ENCODE measurements around the gene GRIN2A.

Gene GRIN2A

DNA sequence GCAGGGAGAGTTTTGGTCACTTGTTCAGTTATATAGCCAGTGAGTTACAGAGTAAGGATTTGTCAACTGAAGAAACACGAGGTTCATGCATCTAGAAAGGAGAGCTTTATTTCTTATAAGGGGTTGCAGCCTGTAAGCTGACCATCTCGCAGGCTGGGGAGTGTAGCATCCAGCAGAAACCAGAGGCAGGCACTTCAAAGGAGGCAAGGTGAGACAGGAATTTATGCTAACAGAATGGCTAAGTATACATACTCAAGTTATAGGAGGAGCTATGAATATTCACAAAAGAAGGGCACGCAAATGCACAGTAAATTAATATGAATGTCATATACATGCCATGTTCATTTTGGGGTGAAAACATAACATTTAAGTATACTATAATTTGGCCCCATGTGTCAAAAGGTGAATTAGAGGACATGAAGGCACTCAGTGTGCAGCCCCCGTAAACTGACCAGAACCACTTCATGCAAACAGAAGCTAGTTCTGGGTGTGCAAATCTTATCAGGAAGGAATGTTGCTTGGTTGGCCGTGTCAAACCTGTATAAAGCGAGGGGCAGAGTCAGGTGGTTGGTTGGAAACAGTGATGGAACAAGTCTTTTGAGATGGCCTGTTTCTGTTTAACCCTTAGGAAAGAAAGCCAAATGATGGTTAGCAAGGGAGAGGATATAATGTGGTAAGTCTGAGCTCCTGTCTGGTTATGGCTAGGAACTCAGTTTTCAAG is 97.0 kb downstream of the GRIN2A start:
- no peak for DNase-seq (ENCODE audit: low read depth)

DNA sequence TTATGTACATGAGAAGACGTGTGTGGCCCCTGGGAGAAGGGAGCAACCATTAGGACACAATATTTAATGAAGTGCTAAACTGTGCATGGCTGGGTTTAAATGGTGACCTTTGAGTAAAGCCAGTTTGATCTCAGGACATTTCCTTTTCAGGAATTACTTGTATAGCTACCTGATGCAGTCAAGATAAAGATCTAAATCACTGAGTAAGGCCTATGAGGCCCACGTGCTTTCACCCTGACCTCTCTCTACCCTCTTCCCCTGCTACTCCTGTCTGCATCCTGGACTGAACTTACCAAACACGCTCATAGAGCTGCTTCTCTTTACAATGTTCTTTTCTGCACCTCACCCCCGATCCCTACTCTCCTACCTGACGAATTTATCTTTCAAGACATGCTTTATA is 98.9 kb downstream of the GRIN2A start:
- DNase-seq (ENCODE audit: low read depth), result no peak

GRCh38 chr16:10081201-10081940 is 100.9 kb downstream of the GRIN2A start:
- no peak for DNase-seq (ENCODE audit: low read depth)

DNA sequence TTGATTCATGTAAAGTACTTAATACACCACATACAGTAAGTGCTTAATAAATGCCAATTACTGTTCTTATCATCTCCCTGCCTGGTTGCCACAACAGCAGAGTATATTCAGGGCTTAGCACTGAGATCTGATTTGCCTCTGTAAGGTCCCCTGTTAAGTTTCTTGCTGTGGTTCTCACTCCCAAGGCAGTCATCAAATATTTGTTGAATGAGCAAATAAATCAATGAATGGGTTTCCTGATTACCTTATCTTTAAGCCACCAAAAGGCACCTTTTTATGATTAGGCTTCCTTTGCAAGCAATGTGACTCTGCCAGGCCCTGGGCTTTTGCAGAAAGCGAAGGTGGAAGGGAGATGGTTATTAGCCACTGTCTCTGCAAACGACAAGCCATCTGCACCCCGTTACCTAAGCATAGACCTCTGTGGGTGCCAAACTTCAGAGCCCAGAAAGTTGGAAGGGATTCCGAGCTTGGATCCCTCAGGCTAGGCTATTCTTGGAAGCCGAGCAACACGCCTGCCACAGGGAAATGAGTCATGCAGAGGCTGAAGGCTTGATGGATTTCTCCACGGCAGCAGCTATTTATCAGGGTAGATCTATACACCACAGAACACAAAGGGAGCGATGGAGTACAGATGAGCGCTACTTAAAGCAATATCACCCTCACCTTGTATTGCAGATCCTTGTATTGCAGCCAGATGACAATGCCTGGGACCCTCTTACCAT is 102.0 kb downstream of the GRIN2A start:
- DNase-seq (ENCODE audit: low read depth), result peak; percentile 71

DNA sequence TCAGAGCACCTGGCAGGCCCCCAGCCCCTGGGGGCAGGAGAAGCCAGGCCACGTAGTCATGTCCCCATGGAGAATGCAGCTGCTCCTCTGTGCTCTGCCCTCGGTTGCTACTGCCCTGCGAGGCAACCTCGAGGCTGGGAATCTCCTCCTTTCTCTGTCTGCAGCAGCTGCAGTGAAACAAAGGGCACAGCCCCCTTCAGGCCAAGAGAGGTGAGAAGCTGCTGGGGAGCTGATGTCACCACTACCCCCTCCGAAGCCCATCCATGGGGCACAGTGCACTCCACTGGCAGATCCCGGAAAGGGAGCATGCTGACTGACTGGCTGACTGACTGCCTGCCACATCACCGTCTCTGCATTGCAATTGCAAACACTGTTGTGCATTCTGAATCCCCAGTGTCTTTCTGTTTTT is 103.7 kb downstream of the GRIN2A start:
- no peak for DNase-seq (ENCODE audit: low read depth)

DNA sequence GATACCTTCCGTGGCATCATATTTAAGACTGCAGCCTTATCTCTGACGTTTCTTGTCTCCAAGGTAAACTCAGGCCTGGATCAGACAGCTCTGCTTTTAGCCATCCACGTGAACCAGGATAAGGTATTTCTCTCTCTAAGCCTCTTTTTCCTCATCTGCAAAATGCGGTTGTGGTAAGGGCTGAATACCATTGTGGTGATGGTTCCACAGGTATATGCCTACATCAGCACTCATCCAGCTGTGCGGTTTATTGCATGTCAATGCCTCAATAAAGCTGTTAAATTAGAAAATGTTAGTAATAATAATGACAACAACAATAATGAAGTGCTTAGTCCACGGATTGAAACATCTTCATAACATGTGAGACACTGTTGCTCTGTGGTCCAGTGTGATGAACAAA is 104.4 kb downstream of the GRIN2A start:
- DNase-seq (ENCODE audit: low read depth), result no peak

DNA sequence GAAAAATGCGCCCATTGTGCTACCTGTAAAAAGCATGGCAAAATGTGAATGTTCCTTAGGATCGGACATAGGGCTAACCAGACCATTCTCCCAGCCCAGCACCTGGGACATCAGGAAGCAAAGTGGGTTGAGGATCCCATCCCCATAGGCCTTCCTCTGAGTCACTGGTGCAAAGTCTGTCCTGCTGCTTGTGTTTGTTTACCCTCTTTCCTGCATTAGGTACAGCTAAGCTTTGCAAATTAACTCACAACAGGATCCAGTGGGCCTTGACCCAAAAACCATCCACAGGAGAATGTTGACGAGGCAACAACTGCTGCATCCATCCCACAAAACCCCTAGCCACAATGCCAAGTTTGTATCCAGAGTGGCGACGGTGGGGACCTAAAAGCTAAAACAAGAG is 106.2 kb downstream of the GRIN2A start:
- DNase-seq (ENCODE audit: low read depth), result no peak

DNA sequence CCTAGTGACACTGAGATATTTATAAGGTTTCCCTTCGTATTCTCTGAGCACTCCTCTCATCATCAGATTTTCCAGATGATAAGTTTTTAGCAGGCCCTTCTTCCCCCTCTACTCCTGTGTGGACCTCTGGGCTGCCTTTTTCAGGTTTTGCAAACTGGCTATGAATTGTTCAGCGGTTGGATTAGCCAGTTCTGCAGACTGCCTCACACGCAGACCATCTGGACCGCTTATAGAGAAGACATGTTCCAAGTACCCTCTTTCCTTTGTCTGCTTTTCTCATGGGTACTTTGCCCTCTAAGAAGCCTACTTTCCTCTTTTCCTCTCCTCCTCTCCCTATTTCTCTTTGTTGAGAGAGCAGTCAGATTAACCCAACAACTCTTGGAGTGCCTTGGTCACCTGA is 111.6 kb downstream of the GRIN2A start:
- no peak for DNase-seq (ENCODE audit: low read depth)

GRCh38 chr16:10069374-10069773 is 112.9 kb downstream of the GRIN2A start:
- no peak for DNase-seq (ENCODE audit: low read depth)

- no peak for DNase-seq (ENCODE audit: low read depth)
These were observed 114.4 kb downstream of the GRIN2A start for GRCh38 chr16:10067835-10068234.

- peak; percentile 9 for DNase-seq (ENCODE audit: low read depth)
These were observed 114.8 kb downstream of the GRIN2A start for GRCh38 chr16:10067406-10067805.

- DNase-seq (ENCODE audit: low read depth), result no peak
These were observed 117.2 kb downstream of the GRIN2A start for GRCh38 chr16:10065019-10065418.

DNA sequence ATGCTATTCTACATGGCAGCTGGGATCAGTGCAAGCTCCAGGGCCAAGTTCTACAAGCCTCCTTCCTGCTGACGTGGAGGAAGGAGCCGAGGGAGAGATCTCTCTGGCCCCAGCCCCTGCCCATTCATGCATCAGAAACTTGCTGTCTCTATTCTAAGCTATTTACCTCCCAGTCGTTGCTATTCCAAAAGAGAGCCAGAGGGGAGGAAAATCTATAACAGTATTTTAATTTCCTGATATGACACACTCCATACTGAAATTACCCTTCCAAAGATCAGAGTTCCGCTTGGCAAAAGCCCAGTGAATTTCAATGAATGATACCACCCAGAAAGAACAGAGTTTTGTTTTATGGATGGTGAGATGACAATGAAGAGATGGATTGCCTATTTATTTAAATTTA is 133.4 kb downstream of the GRIN2A start:
- no peak for DNase-seq (ENCODE audit: low read depth)

GRCh38 chr16:10045947-10046346 is 136.3 kb downstream of the GRIN2A start:
- DNase-seq (ENCODE audit: low read depth), result no peak

GRCh38 chr16:10045291-10045775 is 136.9 kb downstream of the GRIN2A start:
- DNase-seq (ENCODE audit: low read depth), result no peak

- no peak for DNase-seq (ENCODE audit: low read depth)
These were observed 141.8 kb downstream of the GRIN2A start for GRCh38 chr16:10040136-10041080.

- DNase-seq (ENCODE audit: low read depth), result no peak
These were observed 142.8 kb downstream of the GRIN2A start for GRCh38 chr16:10039220-10040096.

DNA sequence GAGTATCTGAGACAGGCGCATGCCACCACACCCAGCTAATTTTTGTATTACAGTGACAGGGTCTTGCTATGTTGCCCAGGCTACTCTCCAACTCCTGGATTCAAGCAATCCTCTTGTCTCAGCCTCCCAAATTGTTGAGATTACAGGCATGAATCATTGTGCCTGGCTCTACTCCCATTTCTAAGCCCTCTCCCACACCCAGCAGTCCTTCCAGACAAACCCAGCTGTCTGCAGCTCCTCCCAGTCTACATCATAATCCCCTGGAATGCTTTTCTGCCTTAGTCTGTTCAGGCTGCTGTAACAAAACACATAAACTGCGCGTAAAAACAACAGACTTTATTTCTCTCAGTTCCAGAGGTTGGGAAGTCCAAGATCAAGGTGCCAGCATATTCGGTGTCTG is 144.5 kb downstream of the GRIN2A start:
- DNase-seq (ENCODE audit: low read depth), result no peak

DNA sequence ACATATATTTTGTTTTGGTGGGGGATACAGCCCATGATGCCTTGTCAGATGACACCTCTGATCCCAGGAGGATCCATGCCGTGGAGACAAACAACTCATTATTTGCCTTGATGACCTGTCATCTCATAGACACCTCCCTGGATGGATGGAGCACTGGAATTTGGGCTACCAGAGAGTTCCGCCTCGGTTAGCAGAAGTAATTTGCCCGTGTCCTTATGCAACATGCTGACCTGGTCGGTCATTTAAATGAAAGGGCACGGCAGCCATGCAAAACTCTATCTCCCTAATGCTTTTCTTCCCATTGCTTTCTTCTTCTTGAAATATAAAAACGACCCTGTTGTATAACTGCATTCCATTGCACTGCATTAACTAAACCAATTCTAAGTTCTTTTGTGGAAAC is 145.3 kb downstream of the GRIN2A start:
- DNase-seq (ENCODE audit: low read depth), result no peak

DNA sequence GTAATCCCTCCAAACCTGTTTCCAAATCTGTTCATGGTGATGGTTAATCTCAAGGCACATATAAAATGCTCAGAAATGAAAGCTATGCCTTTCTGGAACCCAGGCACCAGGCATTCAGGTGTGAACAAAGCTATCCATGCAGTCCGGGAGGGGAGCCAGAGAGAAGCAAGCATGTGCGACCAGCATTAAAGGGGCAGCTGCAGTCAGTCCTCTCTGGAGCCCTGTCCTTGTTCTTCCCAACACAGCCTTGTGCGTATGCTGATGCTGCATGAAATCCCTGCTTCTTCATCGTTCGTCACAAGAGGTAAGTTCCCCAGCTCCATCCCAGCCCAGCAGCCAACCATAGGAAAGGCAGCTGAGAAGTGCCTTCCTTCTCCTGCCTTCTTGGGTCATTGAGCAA is 148.7 kb downstream of the GRIN2A start:
- DNase-seq (ENCODE audit: low read depth), result no peak

DNA sequence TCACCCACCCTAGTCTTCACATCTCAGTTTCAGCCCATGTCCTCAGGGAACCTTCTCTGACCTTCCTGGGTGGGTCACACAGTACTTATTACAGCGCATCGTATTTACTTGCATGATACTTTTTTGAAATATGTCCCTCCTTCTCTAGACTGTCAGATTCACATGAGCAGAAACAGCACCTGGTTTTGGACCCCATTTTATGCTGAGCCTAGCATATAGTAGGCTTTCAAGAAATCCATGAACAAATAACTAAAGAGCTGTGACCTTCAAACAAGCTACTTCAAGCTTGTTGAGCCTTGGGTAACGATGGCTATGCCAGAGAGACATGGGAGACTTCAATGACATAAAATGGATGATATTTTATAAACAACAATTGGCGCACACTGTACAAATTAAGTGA is 150.3 kb downstream of the GRIN2A start:
- DNase-seq (ENCODE audit: low read depth), result no peak
